Measurements from ENCODE around the gene HCK.

The HCK gene

DNA sequence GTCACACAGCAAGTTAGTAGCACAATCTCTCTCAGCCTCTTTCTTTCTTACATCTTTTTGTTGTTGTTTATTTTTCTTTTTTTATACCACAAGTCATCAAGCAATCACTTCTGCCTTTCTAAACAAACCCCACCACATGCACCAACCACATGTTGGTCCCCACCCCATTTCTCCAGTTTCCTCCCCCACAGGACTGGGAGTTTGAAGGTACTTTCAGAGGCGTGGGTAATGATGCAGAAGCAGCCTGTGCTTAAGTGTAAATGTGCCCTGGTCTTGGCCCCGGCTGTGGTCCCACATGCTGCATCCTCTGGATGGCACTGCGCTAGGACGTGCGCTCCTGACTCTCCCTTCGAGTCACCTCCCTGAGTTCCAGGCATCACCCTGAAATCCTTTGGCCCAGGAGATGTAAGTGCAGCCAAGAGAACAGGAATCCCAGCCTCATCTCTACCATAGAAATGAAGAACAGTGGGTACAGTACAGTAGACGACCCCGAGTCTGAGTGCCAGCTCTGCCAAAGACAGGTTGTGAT lies 5.7 kb downstream of the HCK start:
- DNase-seq (ENCODE audit: low read depth, low spot score), result no peak

DNA sequence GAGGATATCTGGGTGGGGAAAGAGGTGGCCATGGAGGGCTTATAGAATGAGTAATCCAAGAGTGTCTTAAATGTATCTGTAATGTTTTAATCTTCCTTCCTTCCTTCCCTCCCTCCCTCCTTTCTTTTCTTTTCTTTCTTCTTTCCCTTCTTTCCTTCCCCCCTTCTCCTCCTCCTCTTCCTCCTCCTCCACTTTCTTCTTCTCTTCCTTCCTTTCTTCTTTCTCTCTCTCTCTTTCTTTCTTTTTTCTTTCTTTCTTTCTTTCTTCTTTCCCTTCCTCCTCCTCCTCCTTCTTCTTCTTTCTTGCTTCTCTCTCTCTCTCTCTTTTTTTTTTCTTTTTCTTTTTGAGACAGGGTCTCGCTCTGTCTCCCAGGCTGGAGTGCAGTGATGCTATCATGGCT lies 7.1 kb downstream of the HCK start:
- DNase-seq (ENCODE audit: low read depth, low spot score), result no peak

DNA sequence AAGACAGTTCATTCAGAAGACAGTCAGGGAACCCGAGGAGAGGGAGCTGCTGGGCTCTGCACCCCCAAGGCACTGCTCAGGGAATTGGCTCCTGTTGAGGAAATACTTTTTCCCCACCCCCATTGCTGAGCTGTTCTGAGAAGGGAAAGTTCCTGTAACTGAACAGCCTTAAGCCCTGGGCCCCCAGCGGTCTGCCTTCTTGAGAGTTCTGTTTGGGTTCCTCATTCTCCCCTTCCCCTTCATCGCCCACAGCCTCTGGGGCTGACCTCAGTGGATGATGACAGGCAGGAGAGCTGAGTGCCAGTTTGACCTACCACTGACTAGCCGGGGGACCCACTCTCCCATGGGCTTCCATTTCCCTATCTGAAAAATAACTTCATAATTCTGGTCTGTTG lies 10.7 kb downstream of the HCK start:
- no peak for DNase-seq (ENCODE audit: low read depth, low spot score)

DNA sequence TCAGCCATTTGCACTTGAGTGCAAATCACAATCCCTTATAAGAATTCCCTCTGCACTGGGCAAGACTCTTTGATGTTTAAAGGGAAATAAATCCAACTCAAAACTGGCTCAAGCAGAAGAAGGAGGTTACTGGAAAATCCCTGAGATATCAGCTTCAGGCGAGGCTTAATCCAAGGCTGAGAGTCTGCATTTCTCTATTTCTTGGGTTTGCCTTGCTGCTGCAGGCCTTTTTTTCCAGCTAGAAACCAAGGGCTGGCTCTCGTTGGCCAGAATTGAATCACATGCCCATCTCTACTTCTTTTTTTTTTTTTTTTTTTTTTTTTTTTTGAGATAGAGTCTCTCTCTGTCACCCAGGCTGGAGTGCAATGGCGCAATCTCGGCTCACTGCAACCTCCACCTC lies 11.7 kb downstream of the HCK start:
- no peak for DNase-seq (ENCODE audit: low read depth, low spot score)

DNA sequence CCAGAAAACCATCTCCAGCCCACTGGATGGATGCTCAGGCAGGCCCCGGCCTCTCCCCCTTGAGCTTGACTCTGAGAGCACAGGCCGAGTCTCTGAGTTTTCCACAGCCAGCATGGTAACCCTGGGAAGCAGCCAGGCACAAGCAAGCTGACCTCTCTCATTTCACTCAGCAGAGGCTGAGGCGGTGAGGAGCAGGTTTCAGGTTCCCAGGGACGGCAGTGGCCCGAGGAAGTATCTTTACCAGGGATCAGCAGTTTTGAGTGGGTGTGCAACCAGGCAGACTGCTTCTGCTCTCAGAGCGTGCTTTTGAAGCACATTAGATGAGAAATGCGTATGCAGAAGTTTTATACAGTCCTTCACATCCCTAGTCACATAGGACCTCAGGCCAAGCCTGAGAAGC lies 12.6 kb downstream of the HCK start:
- no peak for DNase-seq (ENCODE audit: low read depth, low spot score)

DNA sequence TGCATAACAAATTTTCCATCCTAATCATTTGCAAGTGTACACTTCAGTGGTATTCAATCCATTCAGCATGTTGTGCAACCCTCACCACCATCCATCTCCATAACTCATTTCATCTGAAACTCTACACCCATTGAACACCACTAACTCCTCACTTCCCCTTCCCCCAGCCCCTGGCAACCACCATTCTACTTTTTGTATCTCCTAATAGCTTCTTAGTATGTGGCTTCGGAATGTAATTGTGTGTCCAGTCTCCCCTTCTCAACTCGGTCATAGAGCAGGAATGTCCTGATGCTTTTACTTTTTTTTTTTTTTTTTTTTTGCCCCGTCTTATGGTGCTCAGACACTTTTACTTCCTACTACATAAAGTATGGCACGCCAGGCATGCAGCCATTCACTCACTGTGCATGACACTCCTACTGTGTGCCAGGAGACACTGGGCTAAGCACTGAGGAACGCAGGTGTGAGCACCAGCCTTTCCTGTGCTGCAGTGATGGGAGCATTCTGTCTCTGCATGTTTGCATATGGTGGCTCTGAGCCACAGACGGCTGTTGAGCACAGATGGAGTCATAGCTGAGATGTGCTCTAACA lies 15.3 kb downstream of the HCK start:
- no peak for DNase-seq (ENCODE audit: low read depth, low spot score)

DNA sequence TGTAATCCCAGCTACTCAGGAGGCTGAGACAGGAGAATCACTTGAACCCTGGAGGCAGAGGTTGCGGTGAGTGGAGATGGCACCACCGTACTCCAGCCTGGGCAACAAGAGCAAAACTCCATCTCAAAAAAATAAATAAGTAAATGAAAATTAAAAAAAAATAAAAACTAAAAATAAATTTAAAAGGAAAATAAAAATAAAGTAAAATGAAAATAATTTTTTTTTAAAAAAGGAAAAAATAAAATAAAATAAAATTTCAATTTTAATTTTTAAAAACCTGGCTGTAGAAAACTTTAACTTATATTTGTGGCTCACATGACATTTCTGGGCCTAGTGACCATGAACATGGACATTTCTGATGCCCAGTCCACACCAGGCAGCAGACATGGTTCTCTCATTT lies 16.1 kb downstream of the HCK start:
- DNase-seq (ENCODE audit: low read depth, low spot score), result no peak

DNA sequence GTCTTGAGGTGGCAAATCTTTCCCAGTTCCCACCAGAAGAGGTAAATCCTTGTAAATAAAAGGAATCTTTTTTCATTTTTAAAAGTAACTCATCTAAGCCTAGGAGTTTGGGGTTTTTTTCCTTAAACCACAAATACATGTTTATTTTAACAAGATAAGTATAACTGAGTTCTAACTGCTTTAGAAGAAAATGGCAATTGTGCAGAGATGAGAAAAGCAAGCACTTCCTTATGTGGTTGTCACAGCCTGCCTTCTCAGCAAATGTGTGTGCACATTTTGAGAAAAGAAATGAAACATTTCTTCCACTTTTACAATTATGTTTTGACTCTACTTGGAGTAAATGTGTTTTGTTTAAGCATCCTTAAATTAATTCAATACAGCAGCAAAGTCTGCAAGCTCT lies 17.7 kb downstream of the HCK start:
- DNase-seq (ENCODE audit: low read depth, low spot score), result no peak

DNA sequence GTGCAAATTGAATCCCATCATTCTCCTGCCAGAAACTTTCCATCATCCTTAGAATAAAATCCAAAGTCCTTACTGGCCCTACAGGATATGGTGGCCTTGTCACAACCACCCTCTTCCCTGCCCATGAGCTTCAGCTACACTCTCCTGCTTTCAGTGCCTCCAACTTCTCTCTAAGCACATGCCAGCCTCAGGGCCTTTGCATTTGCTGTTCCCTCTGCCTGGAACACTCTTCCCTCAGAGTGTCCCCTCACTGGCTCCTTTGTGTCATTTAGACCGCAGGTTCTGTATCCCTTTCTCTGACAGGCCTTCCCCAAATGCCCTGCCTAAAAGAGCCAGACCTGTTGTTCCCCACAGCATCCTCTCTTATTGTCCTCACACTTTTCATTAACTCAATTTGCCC lies 18.2 kb downstream of the HCK start:
- no peak for DNase-seq (ENCODE audit: low read depth, low spot score)

DNA sequence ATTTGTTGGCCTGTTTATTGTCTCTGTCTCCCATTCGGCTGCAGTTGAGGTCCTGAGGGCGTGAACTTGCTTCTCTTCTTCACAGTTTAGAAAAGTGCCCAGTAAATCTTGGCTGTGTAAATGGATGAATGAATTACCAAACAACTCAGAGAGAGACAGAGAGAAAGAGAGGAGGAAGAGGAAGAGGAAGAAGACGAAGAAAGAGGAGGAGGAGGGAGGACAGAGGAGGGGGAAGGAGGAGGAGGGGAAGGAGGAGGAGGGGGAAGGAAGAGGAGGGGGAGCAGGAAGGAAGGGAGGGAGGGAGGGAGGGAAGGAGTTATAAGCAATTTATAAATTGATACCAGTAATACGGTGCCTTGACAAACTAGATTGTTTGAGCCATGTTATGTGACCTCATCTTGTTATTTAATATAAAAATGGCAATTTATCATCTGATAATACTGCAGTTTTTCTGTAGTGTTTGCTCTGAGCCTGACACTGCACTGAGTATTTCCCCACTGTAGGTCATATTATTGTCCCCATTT lies 18.7 kb downstream of the HCK start:
- DNase-seq (ENCODE audit: low read depth, low spot score), result no peak

DNA sequence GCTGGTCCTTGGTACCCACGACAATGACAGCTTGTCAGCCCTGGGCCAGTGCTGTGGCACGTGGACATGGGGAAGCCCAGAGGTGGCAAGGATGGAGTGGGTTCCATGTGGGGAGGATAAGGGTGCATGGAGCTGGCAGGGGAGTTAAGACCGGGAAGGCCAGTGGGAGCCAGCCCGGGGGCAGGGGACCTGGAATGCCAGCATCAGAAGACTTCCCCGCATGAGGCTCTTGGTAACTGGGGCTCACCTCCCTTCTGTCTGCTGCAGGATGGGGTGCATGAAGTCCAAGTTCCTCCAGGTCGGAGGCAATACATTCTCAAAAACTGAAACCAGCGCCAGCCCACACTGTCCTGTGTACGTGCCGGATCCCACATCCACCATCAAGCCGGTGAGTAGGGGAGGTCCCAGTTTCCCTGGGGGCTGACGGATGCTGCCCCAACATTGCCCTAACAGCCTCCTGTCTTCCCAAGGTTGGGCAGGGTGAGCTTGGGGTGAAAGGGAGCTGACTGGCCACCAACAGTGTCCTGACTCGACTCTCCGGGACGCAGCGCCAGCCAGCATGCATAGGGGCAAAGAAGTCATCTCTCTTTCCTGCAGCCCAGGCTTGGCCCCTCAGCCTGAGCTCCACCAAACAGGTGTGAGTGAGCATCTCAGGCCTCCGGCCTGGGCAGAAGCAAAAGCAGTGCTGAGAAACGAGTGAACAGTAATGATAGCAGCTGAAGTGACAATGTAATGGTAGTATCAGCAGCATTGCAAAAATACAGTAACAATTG lies 19.5 kb downstream of the HCK start:
- DNase-seq (ENCODE audit: low read depth, low spot score), result no peak

DNA sequence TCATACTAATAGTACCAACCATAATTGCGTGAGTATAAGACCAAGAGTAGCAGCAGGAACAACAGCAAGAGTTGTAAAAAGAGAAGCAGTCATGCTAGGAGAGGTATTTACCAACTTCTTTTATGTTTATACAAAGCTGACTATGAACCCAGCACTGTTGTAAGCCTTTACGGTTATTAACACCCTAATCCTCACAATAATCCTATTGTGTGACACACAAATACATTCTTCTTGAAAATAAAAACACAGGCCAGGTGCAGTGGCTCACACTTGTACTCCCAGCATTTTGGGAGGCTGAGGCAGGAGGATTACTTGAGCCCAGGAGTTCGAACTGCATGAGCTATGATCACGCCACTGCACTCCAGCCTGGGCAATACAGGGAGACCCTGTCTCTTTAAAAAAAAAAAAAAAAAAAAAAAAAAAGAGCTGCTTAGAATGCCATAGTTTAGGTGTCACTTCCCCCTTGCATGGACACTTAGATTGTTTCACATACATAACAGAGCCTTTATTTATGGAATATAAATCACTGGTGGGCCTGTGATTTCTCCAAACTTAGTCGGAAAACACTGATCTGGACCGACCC lies 20.2 kb downstream of the HCK start:
- no peak for DNase-seq (ENCODE audit: low read depth, low spot score)

DNA sequence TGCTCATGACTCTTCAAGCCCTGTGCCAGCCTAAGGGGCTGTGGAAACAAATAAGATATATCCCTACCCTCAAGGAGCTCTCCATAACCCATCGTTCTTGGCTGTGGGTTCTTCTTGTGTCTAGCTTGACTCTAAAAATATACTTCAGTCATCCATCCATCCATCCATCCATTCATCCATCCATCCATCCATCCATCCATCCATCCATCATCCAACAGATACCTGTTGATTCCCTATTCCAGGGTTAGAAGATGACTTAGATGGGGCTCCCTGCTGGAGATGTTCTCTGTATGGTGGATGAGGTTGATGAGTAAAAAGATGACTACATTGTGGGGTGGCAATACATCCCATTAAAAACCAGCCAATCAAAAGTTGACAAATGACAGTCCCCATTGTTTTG lies 23.5 kb downstream of the HCK start:
- DNase-seq (ENCODE audit: low read depth, low spot score), result no peak

DNA sequence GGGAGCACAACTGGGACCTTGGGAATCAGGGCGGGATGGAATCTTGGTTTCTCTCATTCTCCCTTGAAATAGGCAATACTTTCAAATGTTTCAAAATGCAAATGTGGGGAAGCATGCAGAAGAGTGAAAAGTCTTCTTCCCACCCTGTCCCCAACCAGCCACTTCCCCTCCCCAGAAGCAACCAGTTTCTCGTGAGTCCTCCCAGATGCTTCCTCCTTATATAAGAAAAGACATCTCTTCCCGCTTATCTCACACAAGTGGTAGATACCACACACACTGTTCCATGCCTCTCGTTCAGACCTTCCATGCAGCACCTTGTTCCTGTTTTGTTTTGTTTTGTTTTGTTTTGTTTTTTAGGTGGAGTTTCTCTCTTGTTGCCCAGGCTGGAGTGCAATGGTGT lies 25.1 kb downstream of the HCK start:
- no peak for DNase-seq (ENCODE audit: low read depth, low spot score)

DNA sequence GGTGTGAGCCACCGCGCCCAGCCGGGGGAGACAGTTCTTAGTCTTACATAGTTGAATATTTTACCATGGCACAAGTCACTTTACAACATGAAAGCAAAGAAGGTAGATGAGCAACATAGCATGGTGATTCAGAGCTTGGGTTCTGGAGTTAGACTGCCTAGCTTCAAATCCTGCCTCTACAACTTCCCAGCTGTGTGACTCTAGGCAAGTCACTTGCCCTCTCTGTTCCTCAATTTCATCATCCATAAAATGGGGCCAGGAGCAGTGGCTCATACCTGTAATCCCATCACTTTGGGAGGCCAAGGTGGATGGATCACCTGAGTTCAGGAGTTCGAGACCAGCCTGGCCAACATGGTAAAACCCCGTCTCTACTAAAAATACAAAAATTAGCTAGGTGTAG lies 26.3 kb downstream of the HCK start:
- DNase-seq (ENCODE audit: low read depth, low spot score), result no peak

DNA sequence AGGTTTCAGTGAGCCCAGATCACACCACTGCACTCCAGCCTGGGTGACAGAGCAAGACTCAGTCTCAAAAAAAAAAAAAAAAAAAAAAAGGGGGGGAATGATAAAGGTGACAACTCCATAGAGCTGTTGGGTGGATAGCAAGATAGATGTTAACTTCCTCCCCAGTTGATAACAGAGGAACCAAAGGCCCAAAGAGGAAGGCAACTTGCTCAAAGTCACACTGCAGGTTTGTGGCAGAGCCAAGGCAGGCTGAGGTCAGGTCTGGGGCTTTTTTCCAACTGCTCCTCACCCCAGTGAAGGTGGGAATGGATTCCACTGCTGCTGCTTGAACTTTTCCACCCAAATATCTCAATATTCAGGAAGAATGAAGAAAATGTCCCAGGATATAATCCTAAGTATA lies 26.7 kb downstream of the HCK start:
- no peak for DNase-seq (ENCODE audit: low read depth, low spot score)

DNA sequence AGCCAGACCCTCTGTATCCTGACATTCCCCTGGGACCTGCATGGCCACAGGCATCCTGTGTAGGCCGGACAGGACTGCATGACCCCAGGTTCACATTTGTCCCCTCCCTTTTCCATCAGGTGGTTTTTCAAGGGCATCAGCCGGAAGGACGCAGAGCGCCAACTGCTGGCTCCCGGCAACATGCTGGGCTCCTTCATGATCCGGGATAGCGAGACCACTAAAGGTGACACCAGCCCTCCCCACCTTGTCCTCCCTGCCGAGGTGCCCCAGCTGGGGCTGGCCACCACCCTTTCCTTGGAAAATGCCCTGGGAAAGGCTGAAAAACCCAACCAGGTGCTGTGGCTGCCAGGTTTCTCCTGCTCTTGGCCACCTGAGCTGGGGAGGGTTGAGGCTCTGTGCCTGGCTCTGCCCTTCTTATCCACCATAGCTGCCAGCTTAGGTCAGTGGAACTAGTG lies 27.6 kb downstream of the HCK start:
- no peak for DNase-seq (ENCODE audit: low read depth, low spot score)

DNA sequence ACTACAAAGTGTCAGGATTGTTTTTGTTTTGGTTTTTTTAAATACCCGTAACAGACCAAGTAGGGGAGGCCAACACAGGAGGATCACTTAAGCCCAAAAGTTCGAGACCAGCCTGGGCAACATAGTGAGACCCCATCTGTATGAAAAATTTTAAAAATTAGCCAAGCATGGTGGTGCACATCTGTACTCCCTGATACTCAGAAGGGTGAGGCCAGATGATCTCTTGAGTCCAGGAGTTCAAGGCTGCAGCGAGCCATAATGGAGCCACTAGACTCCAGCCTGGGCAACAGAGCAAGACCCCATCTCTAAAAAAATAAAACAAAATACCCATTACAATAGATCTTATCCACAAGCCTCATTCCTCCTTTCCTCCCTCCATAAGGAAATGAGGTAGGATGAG lies 28.7 kb downstream of the HCK start:
- no peak for DNase-seq (ENCODE audit: low read depth, low spot score)

DNA sequence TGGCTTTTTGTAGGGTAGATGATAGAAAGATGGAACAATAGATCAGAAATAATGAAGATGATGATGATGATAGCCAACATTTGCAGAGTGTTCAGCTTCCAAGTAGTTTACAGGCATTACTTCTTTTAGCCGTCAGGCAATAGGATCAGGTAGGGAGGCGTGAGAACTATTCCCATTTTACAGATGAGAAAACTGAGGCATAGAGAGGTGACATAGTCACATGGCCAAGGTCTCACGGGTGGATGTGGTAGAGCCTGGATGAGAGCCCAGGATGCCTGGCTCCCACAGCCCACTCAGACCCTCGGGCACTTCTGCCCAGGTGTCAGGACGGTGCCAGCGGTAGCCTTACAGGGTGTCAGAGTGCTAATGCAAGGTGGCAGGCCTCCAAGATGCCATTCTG lies 31.4 kb downstream of the HCK start:
- DNase-seq (ENCODE audit: low read depth, low spot score), result no peak

DNA sequence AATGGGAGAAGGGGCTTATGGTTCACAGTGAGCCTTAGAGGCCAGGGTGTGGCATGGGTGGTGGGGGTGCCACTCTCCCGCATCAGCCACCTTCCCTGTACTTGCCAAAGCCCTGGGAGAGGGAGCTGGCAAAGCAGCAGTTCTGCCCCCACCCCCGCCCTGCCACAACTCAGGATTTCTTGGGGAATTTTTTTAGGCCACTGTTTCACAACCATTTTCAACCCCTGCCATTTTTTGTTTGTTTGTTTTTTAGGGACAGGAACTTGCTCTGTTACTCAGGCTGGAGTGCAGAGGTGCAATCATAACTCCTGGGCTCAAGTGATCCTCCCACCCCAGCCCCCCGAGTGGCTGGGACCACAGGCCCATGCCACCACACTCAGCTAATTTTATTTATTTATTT lies 35.0 kb downstream of the HCK start:
- no peak for DNase-seq (ENCODE audit: low read depth, low spot score)

DNA sequence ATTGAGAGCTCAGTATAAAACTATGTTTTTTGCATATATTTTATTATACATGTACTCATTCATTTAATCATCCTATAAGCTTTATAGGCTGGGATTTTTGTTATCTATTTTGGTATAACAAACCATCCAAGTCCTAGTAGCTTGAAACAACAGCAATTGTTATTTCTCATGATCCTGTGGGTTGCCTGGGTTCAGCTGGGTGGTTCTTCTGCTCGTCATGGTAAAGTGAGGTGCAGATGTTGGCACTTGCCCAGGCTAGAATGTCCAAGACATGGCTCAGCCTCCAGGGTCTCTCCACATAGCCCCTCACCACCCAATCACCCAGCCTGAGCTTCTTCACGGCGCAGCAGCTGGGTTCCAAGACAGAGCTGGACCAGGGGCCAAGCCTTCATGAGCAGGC lies 36.7 kb downstream of the HCK start:
- no peak for DNase-seq (ENCODE audit: low read depth, low spot score)

DNA sequence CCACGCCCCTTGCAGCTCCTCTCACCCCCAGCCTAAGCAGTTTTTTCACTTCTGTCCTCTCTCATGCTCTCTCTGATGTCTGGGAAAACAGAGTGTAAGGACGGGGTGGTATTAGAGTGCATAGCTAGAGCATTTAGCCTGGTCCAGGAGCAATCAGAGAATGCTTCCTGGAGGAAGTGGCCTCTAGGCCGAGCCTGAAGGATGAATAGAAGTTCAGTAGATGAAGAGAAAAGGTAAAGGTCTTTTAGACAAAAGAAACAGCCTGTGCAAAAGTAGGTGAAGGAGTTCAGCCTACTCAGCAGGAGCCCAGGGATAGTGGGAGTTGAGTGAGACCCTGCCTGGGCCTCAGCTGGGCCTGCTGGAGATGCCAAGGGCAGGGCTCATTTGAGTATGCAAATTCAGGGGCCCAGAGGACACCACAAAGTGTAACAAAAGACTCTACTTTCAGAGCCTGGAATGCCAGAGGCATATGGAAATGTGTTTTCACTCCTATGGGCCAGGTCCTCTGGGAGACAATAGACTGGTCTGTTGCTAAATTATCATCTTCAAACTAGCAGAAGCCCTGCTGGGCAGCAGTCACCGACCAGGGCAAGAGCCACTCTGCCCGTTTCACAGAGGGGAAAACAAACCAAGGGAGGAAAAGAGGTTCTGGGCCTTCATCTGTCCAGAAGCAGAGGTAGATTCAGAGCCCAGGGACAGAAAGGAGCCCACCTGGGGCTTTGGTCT lies 37.8 kb downstream of the HCK start:
- no peak for DNase-seq (ENCODE audit: low read depth, low spot score)

Data from activated CD4-positive, CD25-positive, alpha-beta regulatory T cell treated with anti-CD3 and anti-CD28 coated beads, Interleukin-2, amount 50 U/mL, for 16 hours (primary cell).